Frontal cortex (tissue), 4 donors: ENCODE data around the gene PMS2. TPM values are rescaled to one million over a fixed set of nuclear protein-coding genes. Genes with fewer than 3 reads are reported as not detected.
"Not testable (repeated sequence)": the region's sequence is repeated elsewhere in the genome, so short reads cannot be mapped to it uniquely, and the experiment has no call there.

ENCODE experiments used
- DNase-seq, 2 donors: peaks; one replicate each; pipeline ENCODE4 v3.0.0; 2012; ENCODE audit warnings: low spot score in 2 of 2
- FAIRE-seq: peaks from 2 replicates; lab custom pipeline; 2012; peaks lifted over from hg19 to GRCh38; lab: Jason Lieb, UNC
- total RNA-seq: library from RNA; depleted of rRNA; stranded (reverse); fragments of >200 nt; gene quantifications from one replicate; pipeline ENCODE4 v1.2.3, GENCODE V29; 2014
- donor health status: control.
- donor health status: control.
- donor health status: control.

Gene PMS2
- total RNA-seq, 1 donor from 2014 or later, result 33.4 TPM

GRCh38 chr7:6020371-6021286 lies 11.8 kb upstream of the PMS2 start:
- FAIRE-seq (no peak), DNase-seq (no peak)

- no peak for DNase-seq
- FAIRE-seq, result no peak
Measured at GRCh38 chr7:6016653-6016966, 7.8 kb upstream of the PMS2 start.

- DNase-seq, result no peak
- no peak for FAIRE-seq
Measured at GRCh38 chr7:6015917-6016652, 7.2 kb upstream of the PMS2 start.

GRCh38 chr7:6012355-6013104 lies 3.7 kb upstream of the PMS2 start:
- DNase-seq (no peak), FAIRE-seq (no peak)

- FAIRE-seq (no peak), DNase-seq (no peak)
Measured at GRCh38 chr7:6011541-6011940, 2.7 kb upstream of the PMS2 start.

- not testable (repeated sequence) for FAIRE-seq, DNase-seq
Measured at GRCh38 chr7:6010370-6010769, 1.5 kb upstream of the PMS2 start.

GRCh38 chr7:6007835-6008590 lies 836 bp downstream of the PMS2 start:
- not testable (repeated sequence) for FAIRE-seq

GRCh38 chr7:6007386-6007785 lies 1.5 kb downstream of the PMS2 start:
- no peak for FAIRE-seq
- DNase-seq, result no peak

More at GRCh38 chr7:6007835-6008590, 836 bp downstream of the PMS2 start:
- not testable (repeated sequence) for DNase-seq

GRCh38 chr7:5997210-5997808 lies 11.5 kb downstream of the PMS2 start:
- DNase-seq, result peak; percentile 26 to 53
- FAIRE-seq, result peak; percentile 78

- not testable (repeated sequence) for FAIRE-seq
Measured at GRCh38 chr7:5987061-5987460, 21.8 kb downstream of the PMS2 start.

GRCh38 chr7:5979680-5980314 lies 29.1 kb downstream of the PMS2 start:
- FAIRE-seq, DNase-seq: not testable (repeated sequence)

More at GRCh38 chr7:5987061-5987460, 21.8 kb downstream of the PMS2 start:
- not testable (repeated sequence) for DNase-seq

- not testable (repeated sequence) for DNase-seq, FAIRE-seq
Measured at GRCh38 chr7:5973580-5973979, 35.3 kb downstream of the PMS2 start.

GRCh38 chr7:5970347-5970911 lies 38.4 kb downstream of the PMS2 start, which contains the start of gene RSPH10B:
RSPH10B (minus strand) TSS chr7:5970689; CDS start chr7:5967116, 3,573 bp downstream.
- FAIRE-seq, DNase-seq: not testable (repeated sequence)

GRCh38 chr7:5963810-5964209 lies 45.0 kb downstream of the PMS2 start:
- not testable (repeated sequence) for FAIRE-seq, DNase-seq

GRCh38 chr7:5963205-5963604 lies 45.6 kb downstream of the PMS2 start:
- DNase-seq, FAIRE-seq: not testable (repeated sequence)

GRCh38 chr7:5934945-5935450 lies 73.9 kb downstream of the PMS2 start:
- DNase-seq, FAIRE-seq: not testable (repeated sequence)

- DNase-seq, FAIRE-seq: not testable (repeated sequence)
Measured at GRCh38 chr7:5931905-5932644, 76.8 kb downstream of the PMS2 start.
